ENCODE results near the gene P2RY4. TPM values are rescaled to one million over a fixed set of nuclear protein-coding genes. Genes with fewer than 3 reads are reported as not detected.

P2RY4 gene
- total and polyA plus RNA-seq, 2 of the 4 experiments (the other 2 are of a cell fraction) = 0.14 TPM; not detected in 1

DNA sequence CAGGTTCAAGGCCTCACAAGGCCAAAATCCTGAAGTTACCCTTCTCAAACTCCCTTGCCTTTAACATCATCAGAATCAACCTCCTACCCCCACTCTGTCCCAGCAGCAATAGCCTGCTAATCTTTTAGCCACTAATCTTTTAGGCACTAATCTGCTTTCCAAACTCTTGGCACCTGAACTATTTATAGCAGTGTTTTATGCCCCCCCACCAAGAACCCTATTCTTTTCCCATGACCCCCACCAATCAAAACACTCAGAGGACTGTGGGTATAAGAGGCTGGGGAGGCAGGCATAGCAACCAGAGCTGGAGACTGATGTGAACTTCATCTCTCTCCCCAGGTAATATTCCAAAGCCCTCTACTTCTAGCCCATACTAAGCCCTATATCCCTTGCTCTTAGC, 8.0 kb upstream of the P2RY4 start, which contains the start of gene ARR3:
TSS of gene ARR3 (plus strand) at position 301 of the 400 bp plus-strand sequence. CDS start 1,052 bp downstream, outside the sequence.
- H2BK120ac ChIP-seq (ENCODE audit: low read depth, low read length) = no peak within 1 kb of the TSS
- H3K27me3 ChIP-seq (ENCODE audit: control insufficient read depth, insufficient read depth, low read length) = peaks cover 7% of the 10 kb centered on the region
- no peak within 1 kb of the TSS for H3K4ac ChIP-seq (ENCODE audit: low read depth, low read length)
- H3K27ac ChIP-seq (ENCODE audit: insufficient read depth, low read length) = no peak within 1 kb of the TSS
- in situ Hi-C loops (cut with MboI; ENCODE audit: low sequenced_read_pairs) = no loop called here
- H4K8ac ChIP-seq (ENCODE audit: low read depth in 2 of 2, low read length in 2 of 2) = no peak within 1 kb of the TSS
- no peak within 1 kb of the TSS for H3K23ac ChIP-seq (ENCODE audit: low read depth, low read length)
- ChIA-PET POLR2A (ENCODE audit: unreplicated experiment) (no interaction called here), CTCF (no interaction called here)
- no peaks in the 10 kb centered on the region for H4K20me1 ChIP-seq (ENCODE audit: insufficient read depth, low read length)
- H3K36me3 ChIP-seq (ENCODE audit: control insufficient read depth, insufficient read depth, low read length) = no peaks in the 10 kb centered on the region
- dilution Hi-C loops (cut with HindIII; ENCODE audit: low sequenced_read_pairs, unreplicated experiment) = no loop called here
- DNase-seq = no peak
- H3K9ac ChIP-seq (ENCODE audit: low read depth, low read length) = no peak within 1 kb of the TSS
- H2BK15ac ChIP-seq (ENCODE audit: low read depth, low read length) = no peak within 1 kb of the TSS
- no peak within 1 kb of the TSS for H2BK5ac ChIP-seq (ENCODE audit: low read depth, low read length, poor library complexity, severe bottlenecking)
- H3K18ac ChIP-seq (ENCODE audit: low read depth, low read length) = no peak within 1 kb of the TSS
- no peak within 1 kb of the TSS for H3K56ac ChIP-seq (ENCODE audit: extremely low read depth, insufficient read depth, low read length)
- no peak within 1 kb of the TSS for H3K14ac ChIP-seq (replicated peaks; ENCODE audit: low read depth, low read length)
- no peak within 1 kb of the TSS for H2AK9ac ChIP-seq (replicated peaks; ENCODE audit: low read depth, low read length, poor library complexity)
- H3K79me1 ChIP-seq (ENCODE audit: low read depth in 1 of 2, low read length in 2 of 2) = no peaks in the 10 kb centered on the region
- intact Hi-C loops (cut with micrococcal nuclease) = no loop called here
- H3K4me1 ChIP-seq (ENCODE audit: control insufficient read depth, insufficient read depth, low read length) = no peaks in the 10 kb centered on the region
- H4K91ac ChIP-seq (ENCODE audit: insufficient read depth, low read depth, low read length) = no peak within 1 kb of the TSS
- no peaks in the 10 kb centered on the region for H3K9me3 ChIP-seq (ENCODE audit: control insufficient read depth, insufficient read depth, low read length)
- H4K5ac ChIP-seq (ENCODE audit: low read depth, low read length) = no peak within 1 kb of the TSS
- no peaks in the 10 kb centered on the region for H3K9me1 ChIP-seq (ENCODE audit: insufficient read depth, low read length)
- TF ChIP-seq FOS (IDR thresholded peaks at IDR 0.05; ENCODE audit: low read depth, low read length) (no peak), MXI1 (IDR thresholded peaks at IDR 0.05; ENCODE audit: borderline replicate concordance, low read depth, low read length) (no peak), CHD1 (IDR thresholded peaks at IDR 0.05; ENCODE audit: low read depth, low read length) (no peak), MAZ (IDR thresholded peaks at IDR 0.05; ENCODE audit: borderline replicate concordance, low read depth, low read length) (no peak), MAFK (IDR thresholded peaks at IDR 0.05; ENCODE audit: low read depth, low read length) (no peak), BHLHE40 (IDR thresholded peaks at IDR 0.05; ENCODE audit: low read depth, low read length) (no peak), SMC3 (IDR thresholded peaks at IDR 0.05; ENCODE audit: low read depth, low read length) (no peak), RFX5 (IDR thresholded peaks at IDR 0.05; ENCODE audit: low read depth, low read length) (no peak), NFE2L2 (IDR thresholded peaks at IDR 0.05; ENCODE audit: low read depth, low read length) (no peak)
- TF ChIP-seq, protein P1, sequence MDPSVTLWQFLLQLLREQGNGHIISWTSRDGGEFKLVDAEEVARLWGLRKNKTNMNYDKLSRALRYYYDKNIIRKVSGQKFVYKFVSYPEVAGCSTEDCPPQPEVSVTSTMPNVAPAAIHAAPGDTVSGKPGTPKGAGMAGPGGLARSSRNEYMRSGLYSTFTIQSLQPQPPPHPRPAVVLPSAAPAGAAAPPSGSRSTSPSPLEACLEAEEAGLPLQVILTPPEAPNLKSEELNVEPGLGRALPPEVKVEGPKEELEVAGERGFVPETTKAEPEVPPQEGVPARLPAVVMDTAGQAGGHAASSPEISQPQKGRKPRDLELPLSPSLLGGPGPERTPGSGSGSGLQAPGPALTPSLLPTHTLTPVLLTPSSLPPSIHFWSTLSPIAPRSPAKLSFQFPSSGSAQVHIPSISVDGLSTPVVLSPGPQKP (IDR thresholded peaks at IDR 0.05; ENCODE audit: borderline replicate concordance, low read depth, low read length) = no peak
- TF ChIP-seq, protein P2, sequence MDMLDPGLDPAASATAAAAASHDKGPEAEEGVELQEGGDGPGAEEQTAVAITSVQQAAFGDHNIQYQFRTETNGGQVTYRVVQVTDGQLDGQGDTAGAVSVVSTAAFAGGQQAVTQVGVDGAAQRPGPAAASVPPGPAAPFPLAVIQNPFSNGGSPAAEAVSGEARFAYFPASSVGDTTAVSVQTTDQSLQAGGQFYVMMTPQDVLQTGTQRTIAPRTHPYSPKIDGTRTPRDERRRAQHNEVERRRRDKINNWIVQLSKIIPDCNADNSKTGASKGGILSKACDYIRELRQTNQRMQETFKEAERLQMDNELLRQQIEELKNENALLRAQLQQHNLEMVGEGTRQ (IDR thresholded peaks at IDR 0.05; ENCODE audit: low read depth, low read length) = no peak
- TF ChIP-seq, protein P3, sequence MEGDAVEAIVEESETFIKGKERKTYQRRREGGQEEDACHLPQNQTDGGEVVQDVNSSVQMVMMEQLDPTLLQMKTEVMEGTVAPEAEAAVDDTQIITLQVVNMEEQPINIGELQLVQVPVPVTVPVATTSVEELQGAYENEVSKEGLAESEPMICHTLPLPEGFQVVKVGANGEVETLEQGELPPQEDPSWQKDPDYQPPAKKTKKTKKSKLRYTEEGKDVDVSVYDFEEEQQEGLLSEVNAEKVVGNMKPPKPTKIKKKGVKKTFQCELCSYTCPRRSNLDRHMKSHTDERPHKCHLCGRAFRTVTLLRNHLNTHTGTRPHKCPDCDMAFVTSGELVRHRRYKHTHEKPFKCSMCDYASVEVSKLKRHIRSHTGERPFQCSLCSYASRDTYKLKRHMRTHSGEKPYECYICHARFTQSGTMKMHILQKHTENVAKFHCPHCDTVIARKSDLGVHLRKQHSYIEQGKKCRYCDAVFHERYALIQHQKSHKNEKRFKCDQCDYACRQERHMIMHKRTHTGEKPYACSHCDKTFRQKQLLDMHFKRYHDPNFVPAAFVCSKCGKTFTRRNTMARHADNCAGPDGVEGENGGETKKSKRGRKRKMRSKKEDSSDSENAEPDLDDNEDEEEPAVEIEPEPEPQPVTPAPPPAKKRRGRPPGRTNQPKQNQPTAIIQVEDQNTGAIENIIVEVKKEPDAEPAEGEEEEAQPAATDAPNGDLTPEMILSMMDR (conservative IDR thresholded peaks at IDR 0.05; ENCODE audit: low read depth, low read length) = no peak
- H2BK20ac ChIP-seq (ENCODE audit: low read depth, low read length) = no peak within 1 kb of the TSS
- no peak within 1 kb of the TSS for H3K4me2 ChIP-seq (ENCODE audit: low read depth, low read length)
- H2AK5ac ChIP-seq (ENCODE audit: low read depth, low read length) = no peak within 1 kb of the TSS
- no peak for ATAC-seq (ENCODE audit: low read depth)
- no TSS peak for BruUV-seq (replicated peaks)
- no peak within 1 kb of the TSS for H3K4me3 ChIP-seq (ENCODE audit: insufficient read depth, low read depth, low read length)
- H2AFZ ChIP-seq (replicated peaks; ENCODE audit: low read length, poor library complexity) = no peak within 1 kb of the TSS

All from IMR-90 (cell line).